ENCODE measurements around the gene OSBPL3.

OSBPL3 gene

GRCh38 chr7:24891311-24891735 is 88.7 kb downstream of the OSBPL3 start:
- no peak for DNase-seq

DNA sequence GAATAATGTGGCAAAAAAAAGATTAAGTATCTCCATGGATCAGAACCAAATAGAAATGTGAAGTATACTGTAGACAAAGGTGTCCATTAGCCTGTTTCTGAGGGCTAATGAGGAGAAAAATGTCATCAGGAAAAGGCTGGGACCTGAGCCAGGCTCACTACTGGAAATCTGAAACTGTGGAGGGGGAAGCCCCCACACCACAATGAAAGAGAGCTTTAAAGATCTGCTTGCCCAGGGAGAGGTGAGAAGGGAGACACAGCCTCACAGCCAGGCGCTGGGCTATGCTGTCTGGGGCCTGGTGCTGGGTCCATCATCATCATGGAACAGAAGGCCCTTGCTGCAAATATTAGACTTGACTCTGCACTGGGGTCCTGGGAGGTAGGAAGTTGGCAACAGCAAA is 90.4 kb downstream of the OSBPL3 start:
- DNase-seq, result no peak

GRCh38 chr7:24888653-24889052 is 91.3 kb downstream of the OSBPL3 start:
- DNase-seq, result no peak

- DNase-seq, result no peak
These were observed 94.3 kb downstream of the OSBPL3 start for GRCh38 chr7:24885716-24886115.

- no peak for DNase-seq
These were observed 94.7 kb downstream of the OSBPL3 start for GRCh38 chr7:24885305-24885704.

DNA sequence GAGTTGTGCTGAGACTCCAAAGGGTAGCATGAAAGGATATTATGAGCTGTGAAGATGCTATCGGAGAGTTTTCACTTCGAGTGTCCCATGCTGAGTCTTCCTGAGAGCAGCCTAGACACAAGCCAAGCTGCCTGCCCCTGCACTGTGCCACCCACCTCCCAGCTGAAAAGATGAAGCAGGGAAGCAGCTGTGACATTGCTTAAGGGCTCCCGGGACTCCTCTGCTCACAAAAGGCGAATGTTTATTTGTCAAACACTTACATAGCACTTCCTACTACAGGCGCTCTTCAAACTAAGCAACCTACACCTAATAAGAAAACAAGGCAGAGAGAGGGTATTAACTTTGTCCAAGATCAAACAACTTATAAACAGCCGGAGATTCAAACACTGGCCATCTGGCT is 95.6 kb downstream of the OSBPL3 start:
- DNase-seq, result no peak

DNA sequence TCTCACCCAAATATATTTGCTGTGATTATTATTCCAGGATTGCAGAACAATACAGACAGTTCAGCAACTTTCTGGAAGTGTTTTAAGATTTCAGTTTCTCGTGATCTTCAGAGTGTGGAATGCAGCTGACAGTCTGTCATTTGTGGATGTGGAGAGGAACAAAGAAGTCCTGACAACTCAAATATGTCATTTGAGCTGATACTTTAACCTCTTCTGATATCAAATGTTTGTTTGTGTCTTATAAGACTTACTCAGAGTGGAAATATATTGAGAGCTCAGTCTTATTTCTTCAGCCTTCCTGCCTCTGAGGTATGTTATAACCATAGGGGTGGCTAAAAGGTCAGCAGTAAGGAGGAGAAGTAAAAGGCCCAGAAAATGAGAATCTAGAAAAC is 96.4 kb downstream of the OSBPL3 start:
- no peak for DNase-seq

DNA sequence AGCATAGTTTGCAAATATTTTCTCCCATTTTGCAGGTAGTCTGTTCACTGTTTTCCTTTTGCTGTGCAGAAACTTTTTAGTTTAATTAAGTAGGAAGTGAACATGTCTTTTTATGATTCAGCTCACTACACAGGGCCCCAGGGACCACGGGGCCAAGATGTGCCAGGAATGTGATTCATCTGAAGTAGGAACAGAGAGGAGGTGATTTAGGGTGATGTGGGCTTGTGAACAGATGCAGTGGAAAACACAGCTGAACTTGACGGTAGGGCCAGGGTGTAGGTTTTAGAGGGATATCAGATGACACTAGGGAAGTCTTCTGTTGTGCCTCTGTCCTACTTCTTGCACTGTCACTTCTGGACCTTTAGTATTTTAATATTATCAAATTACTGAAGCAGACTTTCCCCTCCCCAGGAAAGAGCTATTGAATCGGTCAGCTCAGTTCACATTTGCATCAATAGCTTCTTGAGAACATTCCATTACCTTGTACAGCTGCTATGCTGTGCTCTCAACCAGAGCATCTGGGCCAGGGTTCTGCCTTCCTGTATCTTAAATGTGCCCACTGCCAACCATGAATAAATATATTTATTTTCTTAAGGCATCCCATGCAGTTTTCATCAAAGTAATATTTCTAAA is 96.9 kb downstream of the OSBPL3 start:
- DNase-seq, result no peak

- DNase-seq, result no peak
These were observed 98.4 kb downstream of the OSBPL3 start for GRCh38 chr7:24881623-24882022.

- no peak for DNase-seq
These were observed 99.1 kb downstream of the OSBPL3 start for GRCh38 chr7:24880886-24881285.

DNA sequence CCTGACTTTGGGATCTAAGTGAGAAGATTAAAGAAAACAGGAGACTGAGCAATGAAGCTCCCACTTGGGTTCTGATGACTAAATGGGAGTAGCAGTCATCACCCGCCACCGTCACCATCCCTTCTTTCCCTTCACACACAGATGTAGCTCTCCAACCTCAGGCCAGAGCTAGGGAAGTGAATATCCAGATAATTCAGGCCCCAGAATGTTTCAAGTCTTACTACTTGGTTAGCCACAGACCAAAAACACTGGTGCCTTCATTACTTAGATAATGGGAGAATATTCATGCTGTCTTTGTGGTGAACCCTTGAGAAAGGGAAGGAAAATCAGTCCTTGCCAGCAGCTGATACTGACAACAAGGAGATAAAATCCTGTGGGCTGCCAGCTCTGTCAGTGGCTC is 100.7 kb downstream of the OSBPL3 start:
- DNase-seq, result no peak

- DNase-seq, result no peak
These were observed 102.1 kb downstream of the OSBPL3 start for GRCh38 chr7:24877790-24878311.

DNA sequence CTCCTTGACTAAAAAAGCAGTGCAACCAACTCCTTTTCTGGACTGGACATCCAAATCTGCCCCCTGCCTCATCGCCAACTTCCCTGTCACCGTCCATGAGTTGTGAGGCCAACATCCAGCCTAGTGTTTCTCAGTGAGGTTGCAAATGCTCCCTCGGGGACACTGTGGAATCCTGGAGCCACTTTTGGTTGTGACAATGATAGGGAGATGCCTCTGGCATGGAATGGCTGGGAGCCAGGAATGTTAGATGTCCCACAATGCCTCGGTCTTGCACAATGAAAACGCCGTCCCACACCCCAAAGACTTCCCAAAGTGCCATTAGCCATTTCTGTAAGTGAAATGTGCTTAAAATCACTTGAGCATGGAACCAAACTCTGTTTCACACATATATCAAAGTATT is 105.2 kb downstream of the OSBPL3 start:
- no peak for DNase-seq

GRCh38 chr7:24873944-24874343 is 106.0 kb downstream of the OSBPL3 start:
- DNase-seq, result no peak

GRCh38 chr7:24871770-24872169 is 108.2 kb downstream of the OSBPL3 start:
- no peak for DNase-seq

DNA sequence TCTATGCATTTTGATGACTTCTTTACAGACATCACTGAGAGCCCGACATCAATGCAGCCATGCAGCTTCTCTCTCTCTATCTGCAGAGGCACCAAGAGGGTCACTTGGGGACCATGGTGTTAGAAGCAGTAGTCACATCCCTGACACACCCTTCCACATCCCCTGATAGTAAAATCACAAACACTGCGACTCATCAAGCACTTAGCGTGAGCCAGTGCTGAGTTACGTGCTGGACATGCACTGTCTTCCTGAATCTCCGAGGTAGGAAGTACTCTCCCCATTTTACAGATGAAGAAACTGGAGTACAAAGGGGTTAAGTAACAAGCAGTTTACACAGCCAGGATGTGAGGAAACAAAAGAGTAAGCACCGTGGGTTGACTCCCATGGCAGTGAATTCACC is 109.2 kb downstream of the OSBPL3 start:
- no peak for DNase-seq

- DNase-seq, result no peak
These were observed 110.4 kb downstream of the OSBPL3 start for GRCh38 chr7:24869572-24869971.

GRCh38 chr7:24868741-24869140 is 111.2 kb downstream of the OSBPL3 start:
- DNase-seq, result no peak

DNA sequence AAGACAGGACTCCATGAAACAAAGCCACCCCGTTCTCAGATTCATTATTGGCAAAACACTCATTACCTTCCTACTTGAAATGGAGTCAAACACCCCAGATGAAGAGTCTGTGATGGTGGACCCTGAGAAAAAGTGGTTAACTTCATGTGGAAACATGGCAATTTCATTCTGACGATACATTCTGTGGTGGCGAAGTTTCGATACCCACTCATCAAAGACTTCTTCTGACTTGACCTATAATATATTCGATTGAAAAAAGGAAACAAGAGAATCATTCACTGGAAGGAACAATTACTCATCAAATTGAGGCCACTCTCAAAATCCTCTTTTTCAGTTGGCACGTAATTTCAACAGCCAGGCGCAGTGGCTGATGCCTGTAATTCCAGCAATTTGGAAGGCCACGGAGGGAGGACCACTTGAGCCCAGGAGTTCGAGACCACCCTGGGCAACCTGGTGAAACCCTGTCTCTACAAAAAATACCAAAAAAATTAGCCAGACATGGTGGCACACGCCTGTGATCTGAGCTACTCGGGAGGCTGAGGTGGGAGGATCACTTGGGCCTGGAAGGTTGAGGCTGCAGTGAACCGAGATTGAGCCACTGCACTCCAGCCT is 113.9 kb downstream of the OSBPL3 start:
- DNase-seq, result no peak

GRCh38 chr7:24864214-24864817 is 115.7 kb downstream of the OSBPL3 start:
- DNase-seq, result no peak

- no peak for DNase-seq
These were observed 116.4 kb downstream of the OSBPL3 start for GRCh38 chr7:24863626-24864025.

DNA sequence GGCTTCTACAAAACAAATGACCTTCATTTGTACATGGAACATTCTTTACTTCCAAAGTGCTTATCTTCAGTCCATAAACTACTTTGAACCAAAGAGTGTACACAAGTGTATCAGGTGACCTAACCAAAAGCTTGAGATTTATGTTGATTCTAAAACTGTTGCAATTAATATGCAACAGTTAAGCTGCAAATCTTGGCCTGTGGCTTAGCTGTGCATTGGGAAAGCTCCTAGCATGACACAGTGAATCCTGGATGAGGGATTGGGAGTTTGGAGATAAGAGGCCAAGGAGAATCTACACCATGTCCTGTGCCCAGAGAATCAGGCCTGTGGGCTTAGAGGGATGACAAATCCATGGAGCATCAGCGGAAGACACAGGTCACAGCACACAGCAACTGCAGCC is 117.5 kb downstream of the OSBPL3 start:
- DNase-seq, result no peak

GRCh38 chr7:24861336-24861735 is 118.6 kb downstream of the OSBPL3 start:
- DNase-seq, result no peak

DNA sequence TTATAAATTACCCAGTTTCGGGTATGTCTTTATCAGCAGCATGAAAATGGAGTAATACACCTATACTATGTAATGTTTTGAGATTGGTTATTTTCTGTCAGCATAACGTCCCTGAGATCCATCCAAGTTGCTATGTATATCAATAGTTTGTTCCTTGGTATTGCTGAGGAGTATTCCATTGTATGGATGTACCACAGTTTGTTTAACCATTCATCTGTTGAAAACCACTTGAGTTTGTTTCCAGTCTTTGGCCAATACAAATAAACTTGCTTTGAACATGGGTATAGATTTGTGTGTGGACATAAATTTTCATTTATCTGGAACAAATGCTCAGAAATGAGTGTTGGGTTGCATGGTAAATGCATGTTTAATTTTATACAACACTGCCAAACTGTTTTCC is 119.4 kb downstream of the OSBPL3 start:
- no peak for DNase-seq

Data from NCI-H1930 (cell line).